GM21360 (cell line): ENCODE measurements around the gene FAM131C.

Source experiments
- ATAC-seq: cut with Tn5 transposase; IDR thresholded peaks from one replicate; pipeline ENCODE4 v1.9.1; 2021; ENCODE audit warnings: mild to moderate bottlenecking, moderate library complexity; ENCODE audit not compliant: unreplicated experiment

The FAM131C gene, protein sequence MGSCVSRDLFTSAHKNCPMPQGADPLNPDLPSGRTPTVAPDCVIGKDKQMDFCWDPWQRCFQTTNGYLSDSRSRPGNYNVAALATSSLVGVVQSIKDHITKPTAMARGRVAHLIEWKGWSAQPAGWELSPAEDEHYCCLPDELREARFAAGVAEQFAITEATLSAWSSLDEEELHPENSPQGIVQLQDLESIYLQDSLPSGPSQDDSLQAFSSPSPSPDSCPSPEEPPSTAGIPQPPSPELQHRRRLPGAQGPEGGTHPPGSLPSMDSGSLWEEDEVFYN

DNA sequence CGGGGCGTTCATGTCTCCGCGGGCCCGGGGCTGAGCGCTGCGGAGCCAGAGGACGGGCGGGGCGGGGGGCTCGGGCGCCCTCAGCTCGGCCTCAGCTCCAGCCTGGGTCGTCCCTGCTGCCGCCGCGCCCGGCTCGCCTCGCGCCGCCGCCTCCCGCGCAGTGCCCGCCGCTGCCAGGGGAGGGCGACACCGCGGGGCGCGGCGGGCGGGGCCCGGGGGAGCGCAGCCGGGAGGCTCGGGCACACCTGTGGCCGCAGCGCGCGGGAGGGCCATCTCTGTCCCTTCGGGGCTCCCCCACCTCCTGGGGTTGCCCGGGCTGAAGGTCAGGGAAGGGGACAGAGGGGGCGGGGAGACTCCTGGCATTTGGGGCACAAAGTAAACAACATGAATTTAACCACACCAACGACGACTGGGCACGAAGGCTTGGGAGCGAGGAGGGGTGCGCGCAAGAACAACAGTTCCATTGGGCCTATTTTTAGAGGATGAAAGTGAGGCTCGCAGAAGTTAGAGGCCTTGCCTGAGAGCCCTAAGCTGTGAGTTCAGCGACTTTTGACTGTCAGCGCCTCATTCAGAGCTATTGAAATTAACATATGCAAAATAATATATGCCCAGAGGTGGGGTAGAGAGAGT lies at the start of gene FAM131C:
FAM131C (minus strand) TSS at position 162 of the 630 bp plus-strand sequence. CDS start 209 bp downstream, outside the sequence.
- no peak for ATAC-seq

DNA sequence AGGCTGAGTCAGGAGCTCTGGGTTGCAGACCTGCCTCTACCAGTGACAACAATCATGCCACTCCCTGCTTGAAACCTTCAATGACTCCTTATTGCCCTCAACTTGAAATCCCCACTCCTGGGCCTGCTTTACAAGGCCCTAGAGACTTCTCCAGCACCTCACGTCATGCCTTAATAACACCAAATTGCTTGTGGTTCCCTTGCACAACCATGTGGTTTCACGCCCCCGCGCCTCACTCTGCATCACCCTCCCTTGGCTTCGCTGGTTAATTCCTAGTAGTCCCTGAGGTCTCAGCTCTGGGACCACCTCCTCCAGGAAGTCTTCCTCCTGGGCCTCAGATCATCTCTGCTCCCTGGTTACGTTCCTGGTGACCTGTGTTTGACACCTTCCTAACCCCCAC lies 49.5 kb upstream of the FAM131C start:
- ATAC-seq, result no peak

- no peak for ATAC-seq
Observed at GRCh38 chr1:16122350-16122881, 49.0 kb upstream of the FAM131C start.

- no peak for ATAC-seq
Observed at GRCh38 chr1:16120940-16121410, 47.5 kb upstream of the FAM131C start.

GRCh38 chr1:16120407-16120806 lies 47.0 kb upstream of the FAM131C start:
- ATAC-seq, result no peak

DNA sequence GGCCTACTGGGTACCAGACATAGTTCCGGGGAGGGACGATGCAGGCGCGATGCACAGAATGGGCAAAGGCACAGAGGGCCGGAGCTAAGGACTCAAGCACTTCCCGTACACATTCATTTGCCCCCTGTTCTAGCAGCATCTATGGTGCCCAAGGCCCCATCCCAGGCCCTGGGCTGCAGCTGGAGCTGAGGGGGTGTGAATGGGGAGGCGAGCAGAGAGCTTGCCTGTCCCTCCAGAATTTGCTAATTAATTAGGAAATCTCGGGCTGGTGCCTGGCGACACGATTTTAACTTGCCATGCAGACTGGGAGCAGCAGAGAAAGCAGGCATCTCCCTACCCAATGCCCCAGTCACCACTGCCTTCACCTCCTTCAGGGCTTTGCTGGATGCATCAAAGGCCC lies 46.5 kb upstream of the FAM131C start:
- no peak for ATAC-seq

- no peak for ATAC-seq
Observed at GRCh38 chr1:16119504-16119903, 46.1 kb upstream of the FAM131C start.

DNA sequence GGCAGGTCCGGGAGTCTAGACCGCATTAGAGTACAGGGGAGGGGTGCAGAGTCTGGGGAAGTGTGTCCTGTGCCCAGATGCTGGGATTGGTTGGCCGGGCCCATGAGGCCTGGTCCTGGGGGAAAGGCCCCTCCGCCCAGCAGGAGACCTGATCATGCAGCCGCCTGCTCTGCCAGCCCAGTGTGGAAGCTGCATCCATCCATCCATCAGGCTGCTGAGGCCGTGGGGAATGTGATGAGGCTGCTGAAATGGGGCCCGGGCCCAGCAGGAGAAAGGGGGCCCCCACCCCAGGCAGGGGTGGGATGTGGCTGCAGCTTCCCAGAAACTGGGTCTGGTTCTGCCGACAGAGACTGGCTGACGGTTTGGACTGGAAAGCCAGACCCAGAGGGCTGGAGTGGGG lies 45.3 kb upstream of the FAM131C start:
- no peak for ATAC-seq

DNA sequence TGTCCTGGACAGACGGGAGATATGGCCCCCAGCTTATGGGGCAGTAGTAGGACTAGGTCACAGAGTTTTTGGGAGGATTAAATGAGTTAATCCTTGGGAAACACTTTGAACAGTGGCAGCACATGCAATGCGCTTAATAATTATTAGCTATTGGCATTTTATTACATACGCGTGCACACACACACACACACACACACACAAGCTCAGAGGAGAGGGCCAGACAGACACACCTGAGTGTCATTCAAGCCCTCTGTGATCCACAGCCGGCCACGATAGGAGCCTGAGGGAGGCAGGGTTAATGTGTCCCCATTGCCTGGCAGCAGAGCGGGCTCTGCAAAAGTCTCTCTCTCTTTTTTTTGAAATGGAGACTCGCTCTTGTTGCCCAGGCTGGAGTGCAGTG lies 44.5 kb upstream of the FAM131C start:
- ATAC-seq, result no peak

DNA sequence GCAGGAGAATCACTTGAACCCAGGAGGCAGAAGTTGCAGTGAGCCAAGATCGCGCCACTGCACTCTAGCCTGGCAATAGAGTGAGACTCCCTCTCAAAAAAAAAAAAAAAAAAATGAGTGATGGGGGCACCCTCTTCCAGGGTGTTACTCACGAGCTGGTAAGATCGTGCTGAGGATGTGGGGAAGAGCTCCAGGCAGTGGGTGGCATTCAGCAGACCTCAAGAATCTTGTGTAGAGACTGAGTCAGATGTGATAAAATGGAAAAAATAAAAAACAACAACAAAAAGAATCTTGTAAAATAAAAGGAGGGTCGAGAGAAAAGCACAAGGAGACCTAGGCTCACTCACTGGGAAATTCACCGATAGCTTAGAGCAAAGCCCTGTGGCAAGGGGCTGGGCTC lies 43.9 kb upstream of the FAM131C start:
- no peak for ATAC-seq

- no peak for ATAC-seq
Observed at GRCh38 chr1:16116625-16117024, 43.2 kb upstream of the FAM131C start.

DNA sequence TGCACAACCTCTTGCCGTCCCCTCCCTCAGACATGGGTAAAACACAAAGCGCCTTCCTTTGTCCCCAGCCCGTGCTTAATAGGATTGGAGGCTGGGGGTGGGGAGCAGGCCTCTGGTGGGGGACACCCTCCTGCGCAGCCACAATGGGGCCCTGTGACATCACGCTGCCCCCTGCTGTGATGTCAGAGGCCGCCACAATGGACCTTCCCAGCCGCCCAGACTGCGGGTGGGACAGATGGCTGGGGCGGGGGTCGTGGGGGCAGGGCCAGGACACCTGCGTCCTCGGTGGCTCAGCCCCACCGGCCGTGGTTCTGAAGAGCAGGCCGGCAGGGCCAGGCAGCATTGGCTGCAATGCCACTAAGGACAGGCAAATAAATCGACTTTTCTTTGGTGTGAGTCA lies 42.6 kb upstream of the FAM131C start:
- ATAC-seq, result no peak

GRCh38 chr1:16115468-16115983 lies 42.1 kb upstream of the FAM131C start:
- no peak for ATAC-seq

DNA sequence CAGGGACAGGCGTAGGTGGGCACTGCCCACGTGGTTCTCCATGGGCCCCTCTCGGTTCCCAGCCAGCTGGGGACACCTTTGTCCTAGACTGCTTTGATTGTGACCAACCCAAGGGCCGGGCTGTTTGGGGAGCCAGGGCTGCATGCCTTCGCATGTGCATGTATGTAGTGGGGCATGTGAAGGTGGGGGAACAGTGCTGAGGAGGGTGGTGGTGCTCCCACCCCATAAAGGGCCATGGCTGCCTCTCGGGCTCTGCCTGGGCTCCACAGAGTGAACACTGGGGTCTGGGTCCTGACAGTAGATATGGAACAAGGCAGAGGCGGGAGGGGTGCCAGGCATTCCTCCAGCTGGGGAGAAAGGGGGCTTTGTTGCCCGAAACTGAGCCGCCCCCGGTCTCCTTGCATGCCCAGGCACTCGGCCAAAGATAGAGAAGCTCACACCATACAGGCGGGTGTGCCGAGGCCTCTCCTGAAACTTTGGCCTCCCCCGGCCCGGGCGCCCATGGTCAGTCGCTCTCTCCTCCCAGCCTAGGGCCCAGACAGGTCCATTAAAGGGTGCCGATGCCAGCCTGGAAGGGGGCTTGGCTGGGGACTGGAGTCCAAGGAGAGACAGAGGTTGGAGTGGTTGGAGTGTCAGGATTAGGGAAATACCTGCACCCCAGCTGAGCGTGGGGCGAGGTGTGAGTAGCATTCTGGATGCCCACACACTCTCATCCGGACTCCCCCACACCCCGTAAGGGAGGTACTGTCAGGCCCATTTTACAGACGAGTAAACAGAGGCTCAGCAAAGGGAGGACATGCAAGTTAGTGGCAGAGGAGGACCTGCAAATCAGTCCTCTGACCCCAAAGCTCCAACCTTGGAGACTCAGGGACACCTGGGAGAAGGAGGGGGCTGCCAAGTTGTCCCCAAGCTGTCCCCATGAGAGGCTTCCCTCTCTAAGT lies 41.3 kb upstream of the FAM131C start:
- no peak for ATAC-seq

DNA sequence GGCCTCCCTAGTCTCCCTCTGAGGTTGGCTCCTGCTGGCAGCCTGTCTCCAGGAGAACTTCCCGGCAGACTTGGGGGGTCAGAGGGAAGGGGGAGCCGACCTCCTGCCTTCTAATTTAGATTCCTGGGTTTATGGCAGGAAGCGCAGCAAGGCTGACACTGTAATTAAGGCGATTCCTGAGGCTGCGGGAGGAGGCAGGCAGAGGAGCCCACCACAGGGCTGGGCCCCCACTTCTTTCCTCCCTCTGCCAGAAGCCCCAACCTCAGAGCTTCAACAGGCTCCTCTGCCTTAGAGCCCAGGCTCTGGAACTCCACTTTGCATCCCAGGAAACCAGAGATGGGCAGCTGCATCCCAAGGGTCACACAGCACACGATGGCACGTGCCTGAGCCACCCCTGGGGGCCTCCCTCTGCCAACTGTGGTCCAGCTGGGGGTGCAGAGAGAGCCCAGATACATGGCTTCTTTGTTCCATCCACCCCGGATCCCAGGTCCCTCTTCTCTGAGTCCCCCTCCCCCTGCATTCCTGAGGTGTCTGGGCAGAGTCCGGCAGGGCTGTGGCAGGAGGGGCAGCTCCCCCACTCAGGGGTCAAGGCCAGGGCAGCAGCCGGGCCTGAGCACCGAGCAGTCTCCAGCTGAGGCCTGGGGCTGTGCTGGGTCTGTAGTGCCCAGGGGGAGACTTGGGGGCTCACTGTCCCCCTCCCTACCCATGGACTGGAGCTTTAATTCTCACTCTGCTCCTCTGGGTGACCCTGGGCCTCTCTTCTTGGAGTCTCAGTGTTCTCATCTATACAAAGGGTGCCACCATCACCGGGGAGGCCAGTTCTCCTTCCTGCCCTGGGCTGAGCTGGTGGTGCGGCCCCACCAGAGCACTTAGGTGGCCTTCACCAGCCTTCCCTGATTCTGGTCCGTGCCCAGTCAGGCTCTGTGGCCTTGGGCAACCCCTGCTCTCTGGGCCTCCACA lies 39.4 kb upstream of the FAM131C start:
- ATAC-seq, result no peak

DNA sequence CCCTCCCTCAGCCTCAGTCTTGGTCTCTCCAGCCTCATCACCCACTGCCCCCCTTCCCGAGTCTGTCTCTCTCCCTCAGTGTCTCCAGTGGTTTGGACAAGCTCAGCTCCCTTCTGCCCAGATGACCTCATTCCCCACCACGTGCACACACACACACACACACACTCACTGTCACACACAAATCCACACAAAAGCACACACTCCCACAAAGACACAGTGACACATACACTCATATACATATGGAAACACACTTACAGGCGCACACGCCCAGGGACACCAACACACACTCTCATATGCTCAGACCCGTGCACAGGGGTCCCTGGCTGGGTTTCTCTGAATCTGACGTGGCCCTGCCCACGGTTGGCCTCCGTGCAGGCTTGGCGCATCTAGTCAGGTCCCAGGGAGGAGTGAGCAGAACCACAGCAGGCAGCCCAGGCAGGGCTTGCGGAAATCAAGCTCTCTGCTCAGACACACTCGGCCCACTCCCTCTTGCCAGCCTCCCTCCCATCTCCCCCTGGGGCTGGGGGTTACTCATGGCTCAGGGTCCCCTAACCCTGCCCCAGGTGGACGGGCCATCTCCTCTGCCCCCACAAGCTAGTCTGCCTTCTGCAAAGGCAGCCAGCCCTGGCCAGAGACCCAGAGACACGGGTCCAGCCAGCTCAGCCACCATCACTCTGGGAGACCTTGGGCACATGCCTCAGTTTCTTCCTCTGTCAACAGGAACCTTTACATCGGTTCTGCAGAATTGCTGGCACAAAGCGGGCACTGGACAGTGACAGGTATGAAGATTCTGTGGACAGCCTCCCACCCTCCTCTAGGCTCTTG lies 38.5 kb upstream of the FAM131C start:
- no peak for ATAC-seq

GRCh38 chr1:16110884-16111283 lies 37.4 kb upstream of the FAM131C start:
- ATAC-seq, result no peak

GRCh38 chr1:16110456-16110855 lies 37.0 kb upstream of the FAM131C start:
- ATAC-seq, result no peak

DNA sequence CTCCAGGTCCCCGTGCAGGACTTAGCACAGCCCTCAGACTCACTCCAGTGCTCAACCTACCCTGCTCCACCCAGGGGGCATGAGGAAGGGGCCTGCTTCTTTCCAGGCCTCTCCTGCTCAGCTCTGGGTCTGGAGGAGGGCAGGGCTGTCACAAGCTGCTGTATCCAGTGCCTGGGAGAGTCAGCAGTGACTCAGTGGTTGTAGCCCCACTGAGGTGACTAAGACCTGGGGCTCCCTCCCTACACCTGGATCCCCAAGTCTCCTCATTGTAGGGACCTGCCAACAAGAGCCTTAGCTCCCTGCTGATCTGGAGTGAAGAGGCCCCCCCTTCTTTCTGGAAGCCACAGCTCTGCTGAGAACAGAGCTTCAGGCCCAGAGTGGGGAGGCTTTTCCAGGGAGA lies 36.1 kb upstream of the FAM131C start:
- no peak for ATAC-seq
